Myocyte (in vitro differentiated cells): ENCODE results near the gene DAGLB. TPM values are rescaled to one million over a fixed set of nuclear protein-coding genes. Genes with fewer than 3 reads are reported as not detected.
"Not testable (repeated sequence)": the region's sequence is repeated elsewhere in the genome, so short reads cannot be mapped to it uniquely, and the experiment has no call there.

Source experiments
- DNase-seq: peaks from one replicate; pipeline ENCODE4 v3.0.0-alpha.2; 2012; ENCODE audit warnings: low read depth
- total RNA-seq: library from RNA; depleted of rRNA; stranded (reverse); fragments of >200 nt; gene quantifications from 2 replicates; pipeline ENCODE4 v1.2.3, GENCODE V29; 2014

DAGLB gene
- total RNA-seq, 1 donor from 2014 or later, result 31.3 TPM

- DNase-seq, result not testable (repeated sequence)
Measured at GRCh38 chr7:6400243-6401105, 47.3 kb downstream of the DAGLB start.

- DNase-seq, result no peak
Measured at GRCh38 chr7:6399351-6399750, 48.4 kb downstream of the DAGLB start.

- no peak for DNase-seq
Measured at GRCh38 chr7:6398943-6399342, 48.8 kb downstream of the DAGLB start.

GRCh38 chr7:6397759-6398495 lies 49.8 kb downstream of the DAGLB start:
- peak; percentile 44 for DNase-seq

GRCh38 chr7:6395898-6396595 lies 51.7 kb downstream of the DAGLB start:
- no peak for DNase-seq

GRCh38 chr7:6394114-6394513 lies 53.6 kb downstream of the DAGLB start:
- no peak for DNase-seq

- DNase-seq, result no peak
Measured at GRCh38 chr7:6393667-6394056, 54.1 kb downstream of the DAGLB start.

GRCh38 chr7:6392712-6393666 lies 54.8 kb downstream of the DAGLB start:
- DNase-seq, result peak; percentile 87

GRCh38 chr7:6389728-6390127 lies 58.0 kb downstream of the DAGLB start:
- DNase-seq, result no peak

GRCh38 chr7:6387734-6388294 lies 59.9 kb downstream of the DAGLB start:
- DNase-seq, result no peak

- DNase-seq, result no peak
Measured at GRCh38 chr7:6386779-6387178, 61.0 kb downstream of the DAGLB start.

GRCh38 chr7:6385909-6386560 lies 61.7 kb downstream of the DAGLB start:
- DNase-seq, result no peak

GRCh38 chr7:6385110-6385781 lies 62.5 kb downstream of the DAGLB start:
- peak; percentile 73 for DNase-seq

GRCh38 chr7:6384327-6384726 lies 63.4 kb downstream of the DAGLB start:
- no peak for DNase-seq

GRCh38 chr7:6382817-6383216 lies 64.9 kb downstream of the DAGLB start:
- no peak for DNase-seq

- not testable (repeated sequence) for DNase-seq
Measured at GRCh38 chr7:6381846-6382245, 65.9 kb downstream of the DAGLB start.

GRCh38 chr7:6380310-6381095 lies 67.3 kb downstream of the DAGLB start:
- DNase-seq, result no peak

- no peak for DNase-seq
Measured at GRCh38 chr7:6379886-6380285, 67.9 kb downstream of the DAGLB start.
